IMR-90 (cell line): Measurements from ENCODE around the gene TAGLN. TPM values are rescaled to one million over a fixed set of nuclear protein-coding genes. Genes with fewer than 3 reads are reported as not detected.
A peak's percentile ranks its signal among the peaks of the same experiment; 100 is the strongest.

Source experiments
- ATAC-seq: fragments of 200-7000 bp; cut with Tn5 transposase; 2 replicates; pipeline ENCODE4 v1.9.1; 2020; ENCODE audit warnings: low read depth, mild to moderate bottlenecking, moderate library complexity
- BruUV-seq: library from RNA; stranded (reverse); fragments of 400-500 nt; replicated peaks from 2 replicates; lab custom pipeline; 2021; lab: Mats Ljungman, UMichigan
- CTCF ChIA-PET: fragments of 300-600 bp; formaldehyde crosslinking; extraction: SDS; loops from one replicate; lab custom pipeline; 2021; ENCODE audit warnings: antibody characterized with exemption; lab: Yijun Ruan, JAX
- POLR2A ChIA-PET: fragments of 300-600 bp; sonication (Branson Sonifier 250); formaldehyde crosslinking; loops from one replicate; lab custom pipeline; 2022; ENCODE audit warnings: antibody characterized with exemption; ENCODE audit not compliant: unreplicated experiment; lab: Charles Lee
- DNase-seq: peaks from one replicate; pipeline ENCODE4 v3.0.0; 2013
- H2AFZ ChIP-seq: replicated peaks from 2 replicates; pipeline ENCODE3; 2013; ENCODE audit warnings: low read length, mild to moderate bottlenecking; ENCODE audit not compliant: poor library complexity
- H2AK5ac ChIP-seq: 2 replicates; pipeline ENCODE4 v1.6.1; 2013; ENCODE audit warnings: low read depth, low read length, inconsistent platforms
- H2AK9ac ChIP-seq: replicated peaks from 2 replicates; pipeline ENCODE3; 2013; ENCODE audit warnings: mild to moderate bottlenecking, low read depth, low read length, moderate library complexity; ENCODE audit not compliant: poor library complexity
- H2BK120ac ChIP-seq: 2 replicates; pipeline ENCODE4 v1.6.1; 2013; ENCODE audit warnings: low read depth, low read length, inconsistent platforms
- H2BK15ac ChIP-seq: 3 replicates; pipeline ENCODE4 v1.6.1; 2013; ENCODE audit warnings: low read depth, low read length, inconsistent platforms
- H2BK20ac ChIP-seq: 2 replicates; pipeline ENCODE4 v1.6.1; 2013; ENCODE audit warnings: low read depth, mild to moderate bottlenecking, inconsistent platforms, low read length, moderate library complexity
- H2BK5ac ChIP-seq: 2 replicates; pipeline ENCODE4 v1.6.1; 2013; ENCODE audit warnings: mild to moderate bottlenecking, low read depth, low read length, inconsistent platforms; ENCODE audit not compliant: poor library complexity, severe bottlenecking
- H3K14ac ChIP-seq: replicated peaks from 2 replicates; pipeline ENCODE4 v1.6.1; 2013; ENCODE audit warnings: low read depth, low read length, inconsistent platforms
- H3K18ac ChIP-seq: 2 replicates; pipeline ENCODE4 v1.6.1; 2013; ENCODE audit warnings: low read depth, low read length, control low read depth
- H3K23ac ChIP-seq: 2 replicates; pipeline ENCODE4 v1.6.1; 2013; ENCODE audit warnings: low read depth, low read length, inconsistent platforms
- H3K27ac ChIP-seq: 2 replicates; pipeline ENCODE4 v1.5.1; 2013; ENCODE audit warnings: mild to moderate bottlenecking, control low read depth, low read length; ENCODE audit not compliant: insufficient read depth
- H3K27me3 ChIP-seq: 2 replicates; pipeline ENCODE4 v1.6.1; 2013; ENCODE audit warnings: low read length; ENCODE audit not compliant: control insufficient read depth, insufficient read depth
- H3K36me3 ChIP-seq: 2 replicates; pipeline ENCODE4 v1.6.1; 2013; ENCODE audit warnings: low read length, mixed read lengths; ENCODE audit not compliant: control insufficient read depth, insufficient read depth
- H3K4ac ChIP-seq: 2 replicates; pipeline ENCODE4 v1.6.1; 2013; ENCODE audit warnings: low read depth, low read length, inconsistent platforms
- H3K4me1 ChIP-seq: 2 replicates; pipeline ENCODE4 v1.6.1; 2013; ENCODE audit warnings: low read length, mixed read lengths; ENCODE audit not compliant: control insufficient read depth, insufficient read depth
- H3K4me2 ChIP-seq: 2 replicates; pipeline ENCODE4 v1.6.1; 2013; ENCODE audit warnings: low read depth, mild to moderate bottlenecking, control low read depth, low read length, moderate library complexity
- H3K4me3 ChIP-seq: 2 replicates; pipeline ENCODE4 v1.5.1; 2013; ENCODE audit warnings: low read depth, mild to moderate bottlenecking, control low read depth, low read length, moderate library complexity; ENCODE audit not compliant: insufficient read depth
- H3K56ac ChIP-seq: 2 replicates; pipeline ENCODE4 v1.6.1; 2013; ENCODE audit warnings: low read length, inconsistent platforms; ENCODE audit not compliant: insufficient read depth; ENCODE audit errors: extremely low read depth
- H3K79me1 ChIP-seq, 2 experiments: 2 replicates each; pipeline ENCODE4 v1.6.1; 2013; ENCODE audit warnings: low read length in 2 of 2, inconsistent platforms in 1 of 2, low read depth in 1 of 2
- H3K9ac ChIP-seq: 2 replicates; pipeline ENCODE4 v1.6.1; 2013; ENCODE audit warnings: low read depth, low read length, control low read depth
- H3K9me1 ChIP-seq: 2 replicates; pipeline ENCODE4 v1.6.1; 2013; ENCODE audit warnings: low read length, inconsistent platforms; ENCODE audit not compliant: insufficient read depth
- H3K9me3 ChIP-seq: 2 replicates; pipeline ENCODE4 v1.6.1; 2013; ENCODE audit warnings: low read length; ENCODE audit not compliant: control insufficient read depth, insufficient read depth
- H4K20me1 ChIP-seq: 2 replicates; pipeline ENCODE4 v1.6.1; 2013; ENCODE audit warnings: low read length, inconsistent platforms; ENCODE audit not compliant: insufficient read depth
- H4K5ac ChIP-seq: 2 replicates; pipeline ENCODE4 v1.6.1; 2013; ENCODE audit warnings: mild to moderate bottlenecking, low read depth, low read length, control low read depth
- H4K8ac ChIP-seq, 2 experiments: 2 replicates each; pipeline ENCODE4 v1.6.1; 2013; ENCODE audit warnings: low read depth in 2 of 2, low read length in 2 of 2, control low read depth in 1 of 2, inconsistent platforms in 1 of 2
- H4K91ac ChIP-seq: 2 replicates; pipeline ENCODE4 v1.6.1; 2013; ENCODE audit warnings: low read depth, low read length, inconsistent platforms; ENCODE audit not compliant: insufficient read depth
- BHLHE40 ChIP-seq: fragments of 150-350 bp; IDR thresholded peaks from 2 replicates; pipeline ENCODE4 v1.6.1; 2016; ENCODE audit warnings: mild to moderate bottlenecking, low read depth, low read length
- CEBPB ChIP-seq: IDR thresholded peaks from 2 replicates; pipeline ENCODE4 v1.6.1; 2012; ENCODE audit warnings: low read depth, low read length, improper control_type of control experiment
- CHD1 ChIP-seq: IDR thresholded peaks from 2 replicates; pipeline ENCODE4 v1.6.1; 2012; ENCODE audit warnings: low read depth, low read length, improper control_type of control experiment
- CTCF ChIP-seq: conservative IDR thresholded peaks from 2 replicates; pipeline ENCODE4 v1.5.1; 2012; ENCODE audit warnings: mild to moderate bottlenecking, low read depth, low read length, improper control_type of control experiment
- MAFK ChIP-seq: IDR thresholded peaks from 2 replicates; pipeline ENCODE4 v1.6.1; 2012; ENCODE audit warnings: low read depth, low read length, improper control_type of control experiment
- MAZ ChIP-seq: IDR thresholded peaks from 2 replicates; pipeline ENCODE4 v1.6.1; 2012; ENCODE audit warnings: low read depth, mild to moderate bottlenecking, low read length, improper control_type of control experiment, moderate library complexity, borderline replicate concordance
- MXI1 ChIP-seq: IDR thresholded peaks from 2 replicates; pipeline ENCODE4 v1.6.1; 2012; ENCODE audit warnings: low read depth, mild to moderate bottlenecking, low read length, moderate library complexity, borderline replicate concordance
- NFE2L2 ChIP-seq: fragments of 150-350 bp; IDR thresholded peaks from 2 replicates; pipeline ENCODE4 v1.6.1; 2016; ENCODE audit warnings: low read depth, mild to moderate bottlenecking, low read length
- POLR2A ChIP-seq: IDR thresholded peaks from 2 replicates; pipeline ENCODE4 v1.6.1; 2012; ENCODE audit warnings: mild to moderate bottlenecking, low read depth, low read length
- RAD21 ChIP-seq: IDR thresholded peaks from 2 replicates; pipeline ENCODE4 v1.6.1; 2012; ENCODE audit warnings: low read length, improper control_type of control experiment
- RCOR1 ChIP-seq: IDR thresholded peaks from 2 replicates; pipeline ENCODE4 v1.6.1; 2012; ENCODE audit warnings: mild to moderate bottlenecking, low read length, improper control_type of control experiment; ENCODE audit not compliant: insufficient replicate concordance
- RFX5 ChIP-seq: IDR thresholded peaks from 2 replicates; pipeline ENCODE4 v1.8.0; 2012; ENCODE audit warnings: low read depth, mild to moderate bottlenecking, low read length, moderate library complexity
- WGBS, 2 experiments: methylation state at CpG; one replicate each; pipeline versions ENCODE4 v1.1.5 to v1.1.7; 2013; ENCODE audit warnings: missing lambda C conversion rate in 2 of 2; ENCODE audit not compliant: insufficient read length in 1 of 2; ENCODE audit errors: extremely low coverage in 2 of 2; 5-methylcytosine and 5-hydroxymethylcytosine counted together
- dilution Hi-C: fragments of 300-500 bp; cut with HindIII; formaldehyde crosslinking; loops from one replicate; pipeline ENCODE4 v1.14.3; 2018; ENCODE audit warnings: low sequenced_read_pairs; ENCODE audit not compliant: unreplicated experiment
- in situ Hi-C: fragments of 300-500 bp; cut with MboI; formaldehyde crosslinking; loops from 3 replicates; pipeline ENCODE4 v1.14.3; 2019; ENCODE audit warnings: low sequenced_read_pairs, inconsistent platforms, mixed read lengths
- intact Hi-C: fragments of 100-400 bp; cut with micrococcal nuclease; formaldehyde crosslinking; loops from 2 replicates; pipeline ENCODE4 v1.10.0; 2022
- polyA plus RNA-seq, 3 experiments: library from polyadenylated mRNA; depleted of rRNA; stranded (reverse); fragments of >200 nt; gene quantifications; 2 replicates each; pipeline ENCODE4 v1.2.3, GENCODE V29; 2012; ENCODE audit warnings: low replicate concordance in 1 of 3
- total RNA-seq: library from RNA; depleted of rRNA; stranded (reverse); fragments of >200 nt; gene quantifications from 2 replicates; pipeline ENCODE4 v1.2.3, GENCODE V29; 2012

TAGLN gene
- total and polyA plus RNA-seq, 2 of the 4 experiments (the other 2 are of a cell fraction) = 2,558 to 3,760 TPM

DNA sequence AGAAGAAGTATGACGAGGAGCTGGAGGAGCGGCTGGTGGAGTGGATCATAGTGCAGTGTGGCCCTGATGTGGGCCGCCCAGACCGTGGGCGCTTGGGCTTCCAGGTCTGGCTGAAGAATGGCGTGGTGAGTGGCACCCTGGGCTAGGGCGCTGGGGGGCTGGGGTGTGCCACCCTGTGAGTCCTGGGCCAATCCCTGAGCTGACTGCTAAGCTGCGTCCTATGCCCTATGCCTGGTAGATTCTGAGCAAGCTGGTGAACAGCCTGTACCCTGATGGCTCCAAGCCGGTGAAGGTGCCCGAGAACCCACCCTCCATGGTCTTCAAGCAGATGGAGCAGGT lies 3.9 kb downstream of the TAGLN start:
- Histone ChIP-seq H3K4me2 (peak overlapping the region; percentile 80), H4K20me1 (peaks cover 58% of the 10 kb centered on the region), H3K23ac (peak overlapping the region; percentile 91; the same call in 1 of the 2 replicates), H4K8ac (peak overlapping the region in 1 of 2 experiments; percentile 26; a peak in 1 of 4 replicates), H2AK9ac (peak overlapping the region; percentile 76), H2AK5ac (0 out of 2 replicates have a peak overlapping the region, but pooled peaks have one; percentile 13), H3K9me1 (peaks cover 26% of the 10 kb centered on the region), H3K4ac (peak overlapping the region; percentile 20; the same call in 1 of the 2 replicates), H2BK20ac (no peak overlapping the region), H2BK15ac (no peak overlapping the region), H4K5ac (no peak overlapping the region), H4K91ac (peak overlapping the region; percentile 9; the same call in 1 of the 2 replicates), H3K14ac (peak overlapping the region; percentile 45), H3K27me3 (no peaks in the 10 kb centered on the region), H2AFZ (peak overlapping the region; percentile 22), H3K56ac (no peak overlapping the region), H3K36me3 (peaks cover 45% of the 10 kb centered on the region), H3K27ac (peak overlapping the region; percentile 11), H3K9me3 (no peaks in the 10 kb centered on the region), H2BK120ac (no peak overlapping the region), H3K9ac (no peak overlapping the region; the same call in 1 of the 2 replicates), H3K4me1 (peaks cover 40% of the 10 kb centered on the region), H3K4me3 (peak overlapping the region; percentile 49; the same call in 1 of the 2 replicates), H2BK5ac (peak overlapping the region; percentile 83), H3K18ac (no peak overlapping the region), H3K79me1 (peaks cover 26 to 56% of the 10 kb centered on the region in 2 experiments)
- DNase-seq (no peak), ATAC-seq (no peak)
- POLR2A ChIA-PET = interaction anchor here (0.9 to 1.8 kb wide), 2 partner anchors 19 to 57 kb away, joined by 4 to 6 read pairs; no protein-coding TSS in a partner anchor
- CTCF ChIA-PET = interaction anchor here (0.9 kb wide), 1 partner anchor 19 kb away, joined by 4 read pairs; no protein-coding TSS in a partner anchor
- no TSS peak for BruUV-seq
- TF ChIP-seq POLR2A (no peak), MAZ (no peak), CEBPB (no peak), MXI1 (no peak), CTCF (no peak), RCOR1 (no peak), MAFK (no peak), RAD21 (no peak), NFE2L2 (no peak), BHLHE40 (no peak), CHD1 (no peak), RFX5 (no peak)
- 93% methylated on average over 3 of the region's 10 CpGs; no CpG with 5 or more reads in 1 of the 2 experiments for WGBS, 2 experiments
- intact Hi-C loops = no loop called here
- in situ Hi-C loops = no loop called here
- dilution Hi-C loops = no loop called here
